Embryonic facial prominence (tissue), 1 donor: ENCODE results near the gene MYO3B.

Experiments used
- DNase-seq: peaks from one replicate; pipeline ENCODE4 v3.0.0-alpha.2; 2016; ENCODE audit errors: extremely low spot score

Gene MYO3B

GRCh38 chr2:170695521-170696410, 517.8 kb downstream of the MYO3B start:
- no peak for DNase-seq

- no peak for DNase-seq
Observed at GRCh38 chr2:170696948-170697347, 519.0 kb downstream of the MYO3B start.

- no peak for DNase-seq
Observed at GRCh38 chr2:170701011-170701410, 523.1 kb downstream of the MYO3B start.

- no peak for DNase-seq
Observed at GRCh38 chr2:170703776-170704476, 526.0 kb downstream of the MYO3B start.
